Ishikawa (cell line): ENCODE data around the gene CORO2B.

Source experiments
- CEBPB ChIP-seq: IDR thresholded peaks from 2 replicates; pipeline ENCODE4 v1.6.1; 2012
- EP300 ChIP-seq: IDR thresholded peaks from 2 replicates; pipeline ENCODE4 v1.6.1; 2012; ENCODE audit warnings: borderline replicate concordance
- TAF1 ChIP-seq: IDR thresholded peaks from 2 replicates; pipeline ENCODE4 v1.6.1; 2012; ENCODE audit warnings: low read depth, mild to moderate bottlenecking
- TF ChIP-seq, protein P1 (sequence below): IDR thresholded peaks from 2 replicates; pipeline ENCODE4 v1.6.1; 2012; ENCODE audit warnings: low read depth, mild to moderate bottlenecking

DNA sequence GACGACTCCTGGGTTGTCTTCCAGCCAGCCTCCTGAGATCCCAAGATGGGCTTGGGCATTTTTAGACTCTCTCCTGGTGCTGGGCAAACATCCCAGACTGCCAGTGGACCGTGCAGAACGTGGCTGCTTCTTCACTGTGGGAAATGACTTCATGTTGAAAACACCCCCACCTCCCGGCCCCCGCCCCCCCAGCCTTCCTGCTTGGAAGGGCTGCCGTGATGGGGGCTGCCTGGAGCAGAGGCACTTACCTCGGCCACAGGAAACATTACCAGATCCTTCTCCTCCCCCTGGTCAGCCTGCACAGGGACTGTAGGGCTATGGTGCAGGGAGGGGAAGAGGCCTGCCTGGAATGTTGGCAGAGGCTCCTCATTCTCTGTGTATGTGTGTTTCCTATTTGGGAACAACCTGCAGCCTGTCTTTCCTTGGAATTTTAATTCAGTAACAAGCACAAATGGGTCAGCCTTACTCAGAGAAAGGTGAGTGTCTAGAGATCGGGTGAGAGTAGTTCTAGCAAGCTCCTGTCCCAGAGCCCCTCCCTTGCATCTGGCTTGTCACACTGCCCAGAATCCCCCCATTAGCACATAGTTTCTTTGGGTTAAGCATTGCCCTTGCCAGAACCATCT is 151.1 kb downstream of the CORO2B start:
- TF ChIP-seq EP300 (no peak), CEBPB (no peak), TAF1 (no peak)
- TF ChIP-seq, protein P1, sequence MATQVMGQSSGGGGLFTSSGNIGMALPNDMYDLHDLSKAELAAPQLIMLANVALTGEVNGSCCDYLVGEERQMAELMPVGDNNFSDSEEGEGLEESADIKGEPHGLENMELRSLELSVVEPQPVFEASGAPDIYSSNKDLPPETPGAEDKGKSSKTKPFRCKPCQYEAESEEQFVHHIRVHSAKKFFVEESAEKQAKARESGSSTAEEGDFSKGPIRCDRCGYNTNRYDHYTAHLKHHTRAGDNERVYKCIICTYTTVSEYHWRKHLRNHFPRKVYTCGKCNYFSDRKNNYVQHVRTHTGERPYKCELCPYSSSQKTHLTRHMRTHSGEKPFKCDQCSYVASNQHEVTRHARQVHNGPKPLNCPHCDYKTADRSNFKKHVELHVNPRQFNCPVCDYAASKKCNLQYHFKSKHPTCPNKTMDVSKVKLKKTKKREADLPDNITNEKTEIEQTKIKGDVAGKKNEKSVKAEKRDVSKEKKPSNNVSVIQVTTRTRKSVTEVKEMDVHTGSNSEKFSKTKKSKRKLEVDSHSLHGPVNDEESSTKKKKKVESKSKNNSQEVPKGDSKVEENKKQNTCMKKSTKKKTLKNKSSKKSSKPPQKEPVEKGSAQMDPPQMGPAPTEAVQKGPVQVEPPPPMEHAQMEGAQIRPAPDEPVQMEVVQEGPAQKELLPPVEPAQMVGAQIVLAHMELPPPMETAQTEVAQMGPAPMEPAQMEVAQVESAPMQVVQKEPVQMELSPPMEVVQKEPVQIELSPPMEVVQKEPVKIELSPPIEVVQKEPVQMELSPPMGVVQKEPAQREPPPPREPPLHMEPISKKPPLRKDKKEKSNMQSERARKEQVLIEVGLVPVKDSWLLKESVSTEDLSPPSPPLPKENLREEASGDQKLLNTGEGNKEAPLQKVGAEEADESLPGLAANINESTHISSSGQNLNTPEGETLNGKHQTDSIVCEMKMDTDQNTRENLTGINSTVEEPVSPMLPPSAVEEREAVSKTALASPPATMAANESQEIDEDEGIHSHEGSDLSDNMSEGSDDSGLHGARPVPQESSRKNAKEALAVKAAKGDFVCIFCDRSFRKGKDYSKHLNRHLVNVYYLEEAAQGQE: no peak
